Measurements from ENCODE around the gene SRRM2. TPM values are rescaled to one million over a fixed set of nuclear protein-coding genes. Genes with fewer than 3 reads are reported as not detected.

The SRRM2 gene
- total and polyA plus RNA-seq, 9 of the 15 experiments (the other 6 are each of a cell fraction or from before 2014, with no cell fraction given): 26.7 to 563 (median 81.1) TPM

DNA sequence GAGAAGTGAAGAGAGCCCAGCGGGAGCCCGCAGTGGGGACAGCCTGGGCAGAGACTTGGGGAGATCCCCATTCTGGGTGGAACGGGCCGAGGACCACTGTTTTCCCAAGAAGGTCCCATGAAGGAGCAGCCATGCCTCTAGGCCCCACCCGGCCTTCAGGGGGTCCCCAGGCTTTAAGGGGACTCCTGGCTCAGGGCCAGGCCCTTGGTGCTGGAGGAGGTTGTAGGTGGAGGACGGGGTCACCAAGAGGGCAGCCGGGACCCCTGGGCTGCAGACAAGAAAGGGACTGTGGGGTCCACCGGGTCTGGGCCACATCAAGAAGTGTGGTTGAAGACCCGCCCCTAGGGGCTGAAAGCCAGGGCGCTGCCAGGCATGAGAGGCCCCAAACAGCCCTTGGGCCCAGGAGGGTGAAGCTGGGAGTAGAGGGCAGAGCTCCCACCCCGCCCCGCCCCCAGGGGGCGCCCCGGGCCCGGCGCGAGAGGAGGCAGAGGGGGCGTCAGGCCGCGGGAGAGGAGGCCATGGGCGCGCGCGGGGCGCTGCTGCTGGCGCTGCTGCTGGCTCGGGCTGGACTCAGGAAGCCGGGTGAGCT, 64.4 kb downstream of the SRRM2 start, which contains the start of gene PRSS21 (continued):
- TF ChIP-seq, protein P1, sequence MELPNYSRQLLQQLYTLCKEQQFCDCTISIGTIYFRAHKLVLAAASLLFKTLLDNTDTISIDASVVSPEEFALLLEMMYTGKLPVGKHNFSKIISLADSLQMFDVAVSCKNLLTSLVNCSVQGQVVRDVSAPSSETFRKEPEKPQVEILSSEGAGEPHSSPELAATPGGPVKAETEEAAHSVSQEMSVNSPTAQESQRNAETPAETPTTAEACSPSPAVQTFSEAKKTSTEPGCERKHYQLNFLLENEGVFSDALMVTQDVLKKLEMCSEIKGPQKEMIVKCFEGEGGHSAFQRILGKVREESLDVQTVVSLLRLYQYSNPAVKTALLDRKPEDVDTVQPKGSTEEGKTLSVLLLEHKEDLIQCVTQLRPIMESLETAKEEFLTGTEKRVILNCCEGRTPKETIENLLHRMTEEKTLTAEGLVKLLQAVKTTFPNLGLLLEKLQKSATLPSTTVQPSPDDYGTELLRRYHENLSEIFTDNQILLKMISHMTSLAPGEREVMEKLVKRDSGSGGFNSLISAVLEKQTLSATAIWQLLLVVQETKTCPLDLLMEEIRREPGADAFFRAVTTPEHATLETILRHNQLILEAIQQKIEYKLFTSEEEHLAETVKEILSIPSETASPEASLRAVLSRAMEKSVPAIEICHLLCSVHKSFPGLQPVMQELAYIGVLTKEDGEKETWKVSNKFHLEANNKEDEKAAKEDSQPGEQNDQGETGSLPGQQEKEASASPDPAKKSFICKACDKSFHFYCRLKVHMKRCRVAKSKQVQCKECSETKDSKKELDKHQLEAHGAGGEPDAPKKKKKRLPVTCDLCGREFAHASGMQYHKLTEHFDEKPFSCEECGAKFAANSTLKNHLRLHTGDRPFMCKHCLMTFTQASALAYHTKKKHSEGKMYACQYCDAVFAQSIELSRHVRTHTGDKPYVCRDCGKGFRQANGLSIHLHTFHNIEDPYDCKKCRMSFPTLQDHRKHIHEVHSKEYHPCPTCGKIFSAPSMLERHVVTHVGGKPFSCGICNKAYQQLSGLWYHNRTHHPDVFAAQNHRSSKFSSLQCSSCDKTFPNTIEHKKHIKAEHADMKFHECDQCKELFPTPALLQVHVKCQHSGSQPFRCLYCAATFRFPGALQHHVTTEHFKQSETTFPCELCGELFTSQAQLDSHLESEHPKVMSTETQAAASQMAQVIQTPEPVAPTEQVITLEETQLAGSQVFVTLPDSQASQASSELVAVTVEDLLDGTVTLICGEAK (IDR thresholded peaks at IDR 0.05): 0 out of 2 replicates have a peak, but pooled peaks have one; percentile 27
- TF ChIP-seq, protein P1 (CRISPR knock-in tag; IDR thresholded peaks at IDR 0.05): no peak
- peak; percentile 47 for TF ChIP-seq HCFC1 (IDR thresholded peaks at IDR 0.05; ENCODE audit: low read depth, low read length)
- peak; percentile 78; the same call in 1 of the 2 replicates for TF ChIP-seq KAT7 (CRISPR knock-in tag; IDR thresholded peaks at IDR 0.05; ENCODE audit: borderline replicate concordance)
- TF ChIP-seq, protein P2, sequence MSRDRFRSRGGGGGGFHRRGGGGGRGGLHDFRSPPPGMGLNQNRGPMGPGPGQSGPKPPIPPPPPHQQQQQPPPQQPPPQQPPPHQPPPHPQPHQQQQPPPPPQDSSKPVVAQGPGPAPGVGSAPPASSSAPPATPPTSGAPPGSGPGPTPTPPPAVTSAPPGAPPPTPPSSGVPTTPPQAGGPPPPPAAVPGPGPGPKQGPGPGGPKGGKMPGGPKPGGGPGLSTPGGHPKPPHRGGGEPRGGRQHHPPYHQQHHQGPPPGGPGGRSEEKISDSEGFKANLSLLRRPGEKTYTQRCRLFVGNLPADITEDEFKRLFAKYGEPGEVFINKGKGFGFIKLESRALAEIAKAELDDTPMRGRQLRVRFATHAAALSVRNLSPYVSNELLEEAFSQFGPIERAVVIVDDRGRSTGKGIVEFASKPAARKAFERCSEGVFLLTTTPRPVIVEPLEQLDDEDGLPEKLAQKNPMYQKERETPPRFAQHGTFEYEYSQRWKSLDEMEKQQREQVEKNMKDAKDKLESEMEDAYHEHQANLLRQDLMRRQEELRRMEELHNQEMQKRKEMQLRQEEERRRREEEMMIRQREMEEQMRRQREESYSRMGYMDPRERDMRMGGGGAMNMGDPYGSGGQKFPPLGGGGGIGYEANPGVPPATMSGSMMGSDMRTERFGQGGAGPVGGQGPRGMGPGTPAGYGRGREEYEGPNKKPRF (IDR thresholded peaks at IDR 0.05; ENCODE audit: low read depth, low read length): no peak
- TF ChIP-seq, protein P3, sequence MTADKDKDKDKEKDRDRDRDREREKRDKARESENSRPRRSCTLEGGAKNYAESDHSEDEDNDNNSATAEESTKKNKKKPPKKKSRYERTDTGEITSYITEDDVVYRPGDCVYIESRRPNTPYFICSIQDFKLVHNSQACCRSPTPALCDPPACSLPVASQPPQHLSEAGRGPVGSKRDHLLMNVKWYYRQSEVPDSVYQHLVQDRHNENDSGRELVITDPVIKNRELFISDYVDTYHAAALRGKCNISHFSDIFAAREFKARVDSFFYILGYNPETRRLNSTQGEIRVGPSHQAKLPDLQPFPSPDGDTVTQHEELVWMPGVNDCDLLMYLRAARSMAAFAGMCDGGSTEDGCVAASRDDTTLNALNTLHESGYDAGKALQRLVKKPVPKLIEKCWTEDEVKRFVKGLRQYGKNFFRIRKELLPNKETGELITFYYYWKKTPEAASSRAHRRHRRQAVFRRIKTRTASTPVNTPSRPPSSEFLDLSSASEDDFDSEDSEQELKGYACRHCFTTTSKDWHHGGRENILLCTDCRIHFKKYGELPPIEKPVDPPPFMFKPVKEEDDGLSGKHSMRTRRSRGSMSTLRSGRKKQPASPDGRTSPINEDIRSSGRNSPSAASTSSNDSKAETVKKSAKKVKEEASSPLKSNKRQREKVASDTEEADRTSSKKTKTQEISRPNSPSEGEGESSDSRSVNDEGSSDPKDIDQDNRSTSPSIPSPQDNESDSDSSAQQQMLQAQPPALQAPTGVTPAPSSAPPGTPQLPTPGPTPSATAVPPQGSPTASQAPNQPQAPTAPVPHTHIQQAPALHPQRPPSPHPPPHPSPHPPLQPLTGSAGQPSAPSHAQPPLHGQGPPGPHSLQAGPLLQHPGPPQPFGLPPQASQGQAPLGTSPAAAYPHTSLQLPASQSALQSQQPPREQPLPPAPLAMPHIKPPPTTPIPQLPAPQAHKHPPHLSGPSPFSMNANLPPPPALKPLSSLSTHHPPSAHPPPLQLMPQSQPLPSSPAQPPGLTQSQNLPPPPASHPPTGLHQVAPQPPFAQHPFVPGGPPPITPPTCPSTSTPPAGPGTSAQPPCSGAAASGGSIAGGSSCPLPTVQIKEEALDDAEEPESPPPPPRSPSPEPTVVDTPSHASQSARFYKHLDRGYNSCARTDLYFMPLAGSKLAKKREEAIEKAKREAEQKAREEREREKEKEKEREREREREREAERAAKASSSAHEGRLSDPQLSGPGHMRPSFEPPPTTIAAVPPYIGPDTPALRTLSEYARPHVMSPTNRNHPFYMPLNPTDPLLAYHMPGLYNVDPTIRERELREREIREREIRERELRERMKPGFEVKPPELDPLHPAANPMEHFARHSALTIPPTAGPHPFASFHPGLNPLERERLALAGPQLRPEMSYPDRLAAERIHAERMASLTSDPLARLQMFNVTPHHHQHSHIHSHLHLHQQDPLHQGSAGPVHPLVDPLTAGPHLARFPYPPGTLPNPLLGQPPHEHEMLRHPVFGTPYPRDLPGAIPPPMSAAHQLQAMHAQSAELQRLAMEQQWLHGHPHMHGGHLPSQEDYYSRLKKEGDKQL (CRISPR knock-in tag; IDR thresholded peaks at IDR 0.05; ENCODE audit: borderline replicate concordance): 0 out of 2 replicates have a peak, but pooled peaks have one; percentile 17
- TF ChIP-seq ASH1L (IDR thresholded peaks at IDR 0.05; ENCODE audit: borderline replicate concordance, low read depth, partially characterized antibody): no peak
- peak; percentile 96 for TF ChIP-seq ZBTB7A (IDR thresholded peaks at IDR 0.05; ENCODE audit: borderline replicate concordance, control insufficient read depth, low read depth, low read length)
- TF ChIP-seq MAZ (CRISPR knock-in tag; conservative IDR thresholded peaks at IDR 0.05 in 1 of 2, IDR thresholded peaks at IDR 0.05 in 1 of 2): peak; percentile 78 to 87
